ENCODE data around the gene LIN52.

The LIN52 gene

DNA sequence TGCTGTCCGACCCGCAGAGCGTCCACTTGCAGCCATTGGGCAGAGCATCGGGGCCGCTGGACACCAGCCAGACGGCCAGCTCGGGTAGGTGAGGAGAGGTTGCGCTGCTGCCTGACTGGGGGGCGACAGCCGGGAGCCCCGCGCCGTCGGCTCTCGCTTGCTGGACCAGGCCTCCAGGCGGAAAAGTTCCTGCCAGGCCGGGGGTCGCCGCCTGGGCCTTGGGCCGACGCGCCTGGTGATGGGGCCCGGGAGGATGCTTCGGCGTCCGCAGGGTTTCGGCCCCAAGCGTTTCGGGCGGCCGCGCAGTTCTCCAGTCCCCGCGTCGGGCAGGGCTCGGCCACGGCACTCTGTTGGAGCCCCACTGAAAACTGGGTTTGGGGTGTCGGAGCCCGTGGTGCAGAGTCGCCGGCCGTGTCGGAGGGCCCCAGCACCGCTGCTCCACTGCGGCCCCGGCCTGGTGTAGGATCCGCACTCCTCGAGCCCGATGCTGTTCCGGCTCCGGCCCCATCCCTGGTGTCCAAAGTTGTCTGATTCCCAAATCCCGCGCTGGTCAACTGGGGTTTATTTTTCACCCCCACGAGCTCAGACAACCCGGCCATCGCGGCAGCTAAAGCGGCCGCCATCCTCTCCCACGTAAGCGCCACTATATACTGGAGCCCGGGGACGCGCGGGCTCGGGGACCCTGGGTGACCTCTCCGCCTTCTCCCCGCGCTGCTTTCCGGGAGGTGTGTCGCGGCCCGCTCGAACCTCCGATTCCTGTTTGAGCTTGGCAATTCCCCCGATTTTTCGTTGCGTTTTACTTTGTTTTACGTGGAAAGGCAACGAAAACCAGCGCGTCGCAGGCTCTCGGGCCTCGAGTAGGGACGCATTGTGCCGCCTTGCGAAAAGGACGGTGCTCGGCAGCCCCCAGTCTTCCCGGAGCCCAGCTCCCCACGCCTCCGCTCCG lies 155.4 kb downstream of the LIN52 start:
- DNase-seq: no peak

DNA sequence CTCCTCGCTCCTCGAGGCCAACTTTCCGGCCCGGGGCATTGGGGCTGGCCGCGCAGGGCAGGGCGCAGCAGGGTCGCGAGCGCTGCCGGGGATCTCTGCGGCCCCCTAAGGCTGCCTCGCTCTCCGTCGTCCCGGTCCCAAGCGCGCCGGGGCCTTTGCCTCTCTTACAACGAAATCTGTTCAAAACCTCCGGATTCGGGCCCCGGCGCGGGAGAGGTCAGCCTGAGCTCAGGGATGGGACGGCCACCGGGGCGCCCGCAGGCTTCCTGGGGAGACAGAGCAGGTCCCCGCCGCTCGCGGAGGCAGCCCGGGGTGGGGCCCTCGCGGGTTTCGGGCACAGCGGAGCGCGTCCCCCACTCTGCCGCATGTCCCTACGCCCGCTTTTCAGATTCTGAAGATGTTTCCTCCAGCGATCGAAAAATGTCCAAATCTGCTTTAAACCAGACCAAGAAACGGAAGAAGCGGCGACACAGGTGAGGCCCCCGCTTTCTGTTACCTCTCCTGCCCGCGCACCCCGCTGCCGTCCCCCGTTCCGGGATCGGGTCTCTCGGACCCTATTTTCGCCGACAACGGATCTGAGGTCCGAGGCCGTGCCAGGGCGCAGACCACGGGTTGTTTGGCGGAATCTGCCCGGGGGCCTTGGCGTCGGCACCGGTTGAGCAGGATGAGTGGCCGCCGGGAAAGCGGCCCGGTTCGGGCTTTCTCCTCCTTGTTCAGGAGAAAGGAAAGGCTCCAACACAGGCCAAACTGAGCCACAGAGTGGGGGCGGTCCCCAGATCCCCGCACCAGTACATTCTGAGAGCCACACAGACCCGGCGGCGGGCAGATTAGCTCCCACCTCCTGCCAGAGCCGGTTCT lies 156.3 kb downstream of the LIN52 start:
- DNase-seq: no peak

DNA sequence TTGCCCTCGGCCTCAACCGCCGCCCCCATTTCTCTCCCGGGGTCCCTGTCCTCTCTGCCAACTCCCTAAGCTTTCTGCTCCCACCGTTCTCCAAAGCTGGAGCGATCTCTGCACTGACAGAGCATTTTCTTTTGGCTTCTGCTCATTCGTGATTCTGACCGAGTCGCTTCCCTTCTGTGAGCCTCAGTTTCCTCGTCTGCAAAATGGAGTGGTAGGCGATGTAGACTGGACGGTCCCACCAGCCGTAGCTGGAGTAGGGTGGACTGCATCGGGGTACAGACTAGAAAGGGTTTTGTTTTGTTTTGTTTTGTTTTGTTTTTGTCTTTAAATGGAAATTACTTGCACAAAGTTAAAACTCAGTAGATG lies 156.9 kb downstream of the LIN52 start:
- DNase-seq: no peak

DNA sequence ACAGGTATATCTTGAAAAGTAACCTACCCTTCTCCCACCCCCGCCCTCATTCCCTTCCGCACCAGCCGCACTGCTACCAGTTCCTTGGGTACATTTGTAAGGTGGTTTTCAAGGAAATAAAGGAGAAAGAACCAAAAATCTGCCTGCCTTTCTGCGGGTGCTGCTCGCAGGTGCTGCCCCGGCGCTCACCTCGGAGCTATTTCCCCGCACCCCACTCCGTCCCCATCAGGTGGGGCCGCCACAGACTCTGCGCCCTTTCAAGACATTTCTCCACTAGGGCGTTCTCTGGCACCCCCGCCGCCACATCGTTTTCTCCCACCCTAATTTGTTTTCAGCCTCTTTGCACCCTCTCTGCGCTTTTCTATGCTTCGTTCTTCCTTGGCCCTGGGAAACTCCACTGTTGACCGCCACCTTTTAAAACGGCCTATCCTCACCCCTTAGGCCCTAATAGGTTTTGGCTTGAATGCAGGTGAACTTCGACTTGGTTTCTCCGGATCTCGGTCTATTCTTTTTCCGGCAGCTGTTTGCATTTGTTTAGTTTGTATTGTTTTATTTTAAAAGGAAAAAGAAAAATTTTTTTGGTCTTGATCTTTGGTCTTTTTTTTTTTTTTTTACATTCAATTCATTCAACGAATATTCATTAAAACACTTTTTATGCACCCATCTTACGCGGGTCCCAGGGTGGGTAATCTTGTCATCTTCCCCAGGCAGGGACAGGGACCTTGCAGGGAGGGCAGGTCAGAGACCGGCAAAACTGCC lies 157.4 kb downstream of the LIN52 start:
- DNase-seq: no peak

DNA sequence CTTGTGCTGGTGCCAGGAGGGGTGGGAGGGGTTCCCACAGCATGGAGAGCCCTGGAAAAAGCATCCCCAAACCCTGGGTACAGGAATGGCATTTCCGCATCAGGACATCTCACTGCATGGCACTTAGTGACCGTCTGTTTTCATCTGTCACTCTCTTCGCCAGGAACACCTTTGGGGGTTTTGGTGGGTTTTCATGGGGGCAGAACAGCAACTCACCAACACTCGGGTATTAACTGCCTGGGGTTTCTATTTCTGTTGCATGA lies 158.0 kb downstream of the LIN52 start:
- no peak for DNase-seq

DNA sequence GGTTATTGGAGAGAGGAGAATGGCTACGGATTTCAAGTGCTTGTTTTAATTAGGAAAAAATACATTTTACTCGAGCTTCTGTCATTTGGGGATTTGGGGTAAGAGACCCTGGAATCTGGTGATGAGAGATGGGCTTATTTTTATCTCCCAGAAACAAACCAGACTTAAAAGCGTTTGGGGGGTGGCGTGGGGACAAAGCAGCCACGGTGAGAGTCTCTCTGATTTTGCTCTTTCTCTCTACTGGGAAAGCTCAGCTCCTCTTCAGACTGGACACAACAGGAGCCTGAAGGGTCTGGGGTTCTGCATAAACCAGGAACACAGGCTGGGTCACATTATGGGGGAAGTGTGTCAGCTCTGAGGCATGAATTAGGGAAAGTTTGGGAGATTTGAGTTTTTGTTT lies 158.3 kb downstream of the LIN52 start:
- no peak for DNase-seq

DNA sequence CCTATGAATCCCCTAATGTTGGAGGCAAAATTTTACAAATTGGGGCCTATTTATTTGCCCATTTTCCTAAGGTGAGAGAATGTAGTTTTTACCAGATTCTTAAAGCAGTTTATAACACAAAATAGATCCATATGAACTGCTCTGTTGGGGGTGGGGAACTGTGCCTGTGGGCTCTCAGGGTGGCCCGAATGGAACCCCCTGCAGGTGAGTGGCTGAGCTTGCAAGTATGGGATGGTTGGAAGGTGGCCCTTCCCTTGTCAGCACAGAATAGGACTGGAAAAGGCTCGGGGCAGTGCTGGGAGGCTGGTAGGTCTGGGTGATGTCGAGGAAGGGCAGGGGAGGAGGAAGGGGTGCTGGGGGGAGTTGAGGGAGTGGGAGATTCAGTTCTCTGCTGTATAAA lies 159.4 kb downstream of the LIN52 start:
- DNase-seq: no peak

DNA sequence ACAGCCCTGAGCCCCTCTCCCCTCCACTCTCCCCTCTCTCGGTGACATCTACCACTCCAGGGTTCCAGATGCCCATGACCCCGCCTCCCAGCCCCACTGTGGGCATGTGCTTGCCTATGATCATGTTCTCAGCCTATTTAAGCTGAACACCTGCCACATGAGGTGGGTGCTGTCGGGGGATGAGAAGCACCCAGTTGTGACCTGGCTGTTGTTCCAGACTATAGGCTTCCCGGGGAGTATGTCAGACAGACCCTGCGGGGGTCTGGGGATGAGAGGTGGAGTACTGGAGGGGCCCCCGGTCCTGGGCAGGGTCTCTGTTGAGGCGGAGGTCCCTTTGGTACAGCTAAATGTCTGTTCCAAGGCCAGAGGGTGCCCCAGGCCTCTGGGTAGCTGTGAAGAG lies 160.5 kb downstream of the LIN52 start:
- DNase-seq: no peak

DNA sequence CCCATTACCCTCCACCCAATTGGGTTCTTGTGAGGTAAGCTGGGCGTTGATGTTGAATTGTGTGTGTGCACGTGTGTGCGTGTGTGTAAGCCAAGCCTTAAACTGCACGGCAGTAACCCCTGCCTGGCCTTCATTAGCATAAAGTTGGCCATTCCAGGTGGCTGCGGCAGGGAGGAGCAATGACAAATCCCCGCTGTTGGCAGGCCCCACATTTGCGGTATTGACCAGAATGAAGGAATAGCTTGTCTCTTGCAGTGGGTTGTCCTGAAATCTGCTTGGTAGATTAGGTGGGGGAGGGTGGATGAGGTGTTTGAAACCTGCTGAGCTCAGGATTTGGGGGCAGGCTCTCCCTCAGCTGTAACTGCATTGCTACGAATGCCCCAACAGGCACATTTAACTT lies 161.8 kb downstream of the LIN52 start:
- no peak for DNase-seq

DNA sequence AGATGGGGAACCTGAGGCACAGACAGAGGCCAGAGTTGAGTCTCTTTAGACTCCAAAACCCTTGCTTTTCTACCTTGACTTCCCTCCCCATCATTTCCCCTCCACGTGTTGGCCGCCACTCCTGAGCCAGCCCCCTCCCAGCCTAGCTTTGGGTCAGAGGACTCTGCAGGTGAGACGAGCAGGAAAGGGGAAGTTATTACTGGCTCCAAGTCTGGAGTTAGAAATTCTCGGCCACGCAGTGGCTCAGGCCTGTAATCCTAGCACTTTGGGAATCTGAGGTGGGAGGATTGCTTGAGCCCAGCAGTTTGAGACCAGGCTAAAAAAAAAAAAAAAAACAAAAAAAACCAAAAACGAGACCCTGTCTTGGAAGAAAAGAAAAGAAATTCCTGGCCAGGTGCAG lies 163.3 kb downstream of the LIN52 start:
- no peak for DNase-seq

DNA sequence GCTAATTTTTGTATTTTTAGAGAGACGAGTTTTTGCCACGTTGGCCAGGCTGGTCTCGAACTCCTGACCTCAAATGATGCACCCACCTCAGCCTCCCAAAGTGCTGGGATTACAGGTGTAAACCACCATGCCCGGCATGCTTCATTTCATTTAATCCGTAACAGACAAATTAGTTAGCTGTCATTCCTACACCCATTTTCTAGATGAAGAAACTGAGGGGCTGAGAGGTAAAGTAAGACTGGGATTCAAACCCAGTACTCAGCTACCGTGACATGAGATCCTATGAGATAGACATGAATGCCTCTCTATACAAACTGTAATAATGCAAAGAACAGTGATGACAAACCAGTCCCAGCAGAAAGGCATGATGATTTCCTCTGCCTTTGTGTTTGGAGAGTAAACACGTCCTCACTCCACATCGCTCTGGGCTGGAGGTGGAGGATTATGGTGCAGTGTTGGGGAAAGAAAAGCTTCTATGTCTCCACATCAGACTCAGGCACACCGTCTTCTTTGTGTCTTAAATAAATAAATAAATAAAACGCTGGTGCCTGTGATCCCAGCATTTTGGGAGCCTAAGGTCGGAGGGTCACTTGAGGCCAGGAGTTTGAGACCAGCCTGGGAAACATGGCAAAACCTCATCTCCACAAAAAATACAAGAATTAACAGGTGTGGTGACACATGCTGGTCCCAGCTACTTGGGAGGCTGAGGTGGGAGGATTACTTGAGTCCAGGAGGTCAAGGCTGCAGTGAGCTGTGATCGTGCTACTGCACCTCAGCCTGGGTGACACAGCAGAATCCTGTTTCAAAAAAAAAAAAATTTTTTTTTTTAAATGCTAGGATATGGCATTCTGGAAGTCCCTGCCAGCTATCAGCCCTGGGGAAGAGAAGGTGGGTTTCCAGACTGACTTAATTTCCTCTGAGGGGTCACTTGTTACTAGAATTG lies 164.9 kb downstream of the LIN52 start:
- DNase-seq: no peak
